ENCODE results near the gene ALPK1.
"Not testable (repeated sequence)": the region's sequence is repeated elsewhere in the genome, so short reads cannot be mapped to it uniquely, and the experiment has no call there.

Gene ALPK1

GRCh38 chr4:112423591-112423990 is 126.4 kb downstream of the ALPK1 start:
- intact Hi-C loops (cut with DNase I; ENCODE audit: low total_unique reads) = no loop called here
- Histone ChIP-seq H3K4me1 (no peaks in the 10 kb centered on the region), H3K4me3 (no peak overlapping the region), H3K27ac (no peak overlapping the region), H3K36me3 (peaks cover 30 to 40% (median 31%) of the 10 kb centered on the region in 3 donors), H3K27me3 (no peaks in the 10 kb centered on the region), H3K9me3 (no peaks in the 10 kb centered on the region)
- TF ChIP-seq, protein P1, sequence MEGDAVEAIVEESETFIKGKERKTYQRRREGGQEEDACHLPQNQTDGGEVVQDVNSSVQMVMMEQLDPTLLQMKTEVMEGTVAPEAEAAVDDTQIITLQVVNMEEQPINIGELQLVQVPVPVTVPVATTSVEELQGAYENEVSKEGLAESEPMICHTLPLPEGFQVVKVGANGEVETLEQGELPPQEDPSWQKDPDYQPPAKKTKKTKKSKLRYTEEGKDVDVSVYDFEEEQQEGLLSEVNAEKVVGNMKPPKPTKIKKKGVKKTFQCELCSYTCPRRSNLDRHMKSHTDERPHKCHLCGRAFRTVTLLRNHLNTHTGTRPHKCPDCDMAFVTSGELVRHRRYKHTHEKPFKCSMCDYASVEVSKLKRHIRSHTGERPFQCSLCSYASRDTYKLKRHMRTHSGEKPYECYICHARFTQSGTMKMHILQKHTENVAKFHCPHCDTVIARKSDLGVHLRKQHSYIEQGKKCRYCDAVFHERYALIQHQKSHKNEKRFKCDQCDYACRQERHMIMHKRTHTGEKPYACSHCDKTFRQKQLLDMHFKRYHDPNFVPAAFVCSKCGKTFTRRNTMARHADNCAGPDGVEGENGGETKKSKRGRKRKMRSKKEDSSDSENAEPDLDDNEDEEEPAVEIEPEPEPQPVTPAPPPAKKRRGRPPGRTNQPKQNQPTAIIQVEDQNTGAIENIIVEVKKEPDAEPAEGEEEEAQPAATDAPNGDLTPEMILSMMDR (IDR thresholded peaks at IDR 0.05) = no peak
- no peak for DNase-seq

- Histone ChIP-seq H3K4me1 (no peaks in the 10 kb centered on the region), H3K27ac (no peak overlapping the region), H3K4me3 (no peak overlapping the region), H3K27me3 (no peaks in the 10 kb centered on the region), H3K9me3 (no peaks in the 10 kb centered on the region), H3K36me3 (peaks cover 50 to 60% (median 51%) of the 10 kb centered on the region in 3 donors)
- intact Hi-C loops (cut with DNase I; ENCODE audit: low total_unique reads) = no loop called here
- TF ChIP-seq, protein P1 (IDR thresholded peaks at IDR 0.05) = no peak
- no peak for DNase-seq
Measured at GRCh38 chr4:112425823-112426222, 128.7 kb downstream of the ALPK1 start.

DNA sequence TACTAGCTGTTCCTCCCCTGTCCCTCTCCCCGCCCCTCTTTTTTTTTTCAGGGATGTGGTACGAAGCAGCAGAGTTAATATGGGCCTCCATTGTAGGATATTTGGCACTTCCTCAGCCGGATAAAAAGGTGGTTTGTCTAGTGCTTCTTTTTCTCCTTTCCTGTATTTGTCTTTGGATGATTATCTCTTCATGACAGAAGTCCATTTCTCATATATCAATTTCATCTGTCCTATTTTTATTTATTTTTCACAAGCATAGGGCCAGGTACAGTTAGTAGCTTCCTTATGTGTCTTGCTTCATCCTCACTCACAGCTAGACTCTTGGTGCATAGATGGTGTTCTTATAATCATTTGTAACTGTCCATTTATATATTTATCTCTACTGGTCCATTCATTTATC is 129.2 kb downstream of the ALPK1 start:
- TF ChIP-seq, protein P1 (IDR thresholded peaks at IDR 0.05) = no peak
- no peaks in the 10 kb centered on the region for H3K9me3 ChIP-seq
- intact Hi-C loops (cut with DNase I; ENCODE audit: low total_unique reads) = no loop called here
- H3K27me3 ChIP-seq = no peaks in the 10 kb centered on the region
- H3K4me3 ChIP-seq = no peak overlapping the region
- no peak for DNase-seq
- H3K36me3 ChIP-seq = peaks cover 51 to 66% (median 54%) of the 10 kb centered on the region in 3 donors
- H3K4me1 ChIP-seq = no peaks in the 10 kb centered on the region
- H3K27ac ChIP-seq = no peak overlapping the region

GRCh38 chr4:112431158-112431557 is 134.0 kb downstream of the ALPK1 start:
- Histone ChIP-seq H3K4me3 (no peak overlapping the region), H3K36me3 (peaks cover 42 to 70% (median 49%) of the 10 kb centered on the region in 3 donors), H3K9me3 (no peaks in the 10 kb centered on the region), H3K27ac (no peak overlapping the region), H3K27me3 (no peaks in the 10 kb centered on the region), H3K4me1 (no peaks in the 10 kb centered on the region)
- intact Hi-C loops (cut with DNase I; ENCODE audit: low total_unique reads) = no loop called here
- TF ChIP-seq, protein P1 (IDR thresholded peaks at IDR 0.05) = no peak
- no peak for DNase-seq

GRCh38 chr4:112436987-112437386 is 139.8 kb downstream of the ALPK1 start:
- Histone ChIP-seq H3K36me3 (peaks cover 43 to 69% (median 63%) of the 10 kb centered on the region in 3 donors), H3K27me3 (no peaks in the 10 kb centered on the region), H3K4me3 (no peak overlapping the region), H3K4me1 (no peaks in the 10 kb centered on the region), H3K9me3 (no peaks in the 10 kb centered on the region), H3K27ac (no peak overlapping the region)
- intact Hi-C loops (cut with DNase I; ENCODE audit: low total_unique reads) = no loop called here
- DNase-seq = no peak
- TF ChIP-seq, protein P1 (IDR thresholded peaks at IDR 0.05) = no peak

- H3K4me3 ChIP-seq; H3K27me3 ChIP-seq; intact Hi-C loops (cut with DNase I; ENCODE audit: low total_unique reads); H3K4me1 ChIP-seq; DNase-seq; H3K27ac ChIP-seq: not testable (repeated sequence)
- Histone ChIP-seq H3K9me3 (peaks cover 0 to 20% (median 5%) of the 10 kb centered on the region in 3 donors), H3K36me3 (peaks cover 65 to 76% (median 69%) of the 10 kb centered on the region in 3 donors)
Measured at GRCh38 chr4:112442226-112442625, 145.1 kb downstream of the ALPK1 start.

Data from tibial artery (tissue), 4 donors.